ENCODE data around the gene NRIP1. TPM values are rescaled to one million over a fixed set of nuclear protein-coding genes. Genes with fewer than 3 reads are reported as not detected.

NRIP1 gene, protein sequence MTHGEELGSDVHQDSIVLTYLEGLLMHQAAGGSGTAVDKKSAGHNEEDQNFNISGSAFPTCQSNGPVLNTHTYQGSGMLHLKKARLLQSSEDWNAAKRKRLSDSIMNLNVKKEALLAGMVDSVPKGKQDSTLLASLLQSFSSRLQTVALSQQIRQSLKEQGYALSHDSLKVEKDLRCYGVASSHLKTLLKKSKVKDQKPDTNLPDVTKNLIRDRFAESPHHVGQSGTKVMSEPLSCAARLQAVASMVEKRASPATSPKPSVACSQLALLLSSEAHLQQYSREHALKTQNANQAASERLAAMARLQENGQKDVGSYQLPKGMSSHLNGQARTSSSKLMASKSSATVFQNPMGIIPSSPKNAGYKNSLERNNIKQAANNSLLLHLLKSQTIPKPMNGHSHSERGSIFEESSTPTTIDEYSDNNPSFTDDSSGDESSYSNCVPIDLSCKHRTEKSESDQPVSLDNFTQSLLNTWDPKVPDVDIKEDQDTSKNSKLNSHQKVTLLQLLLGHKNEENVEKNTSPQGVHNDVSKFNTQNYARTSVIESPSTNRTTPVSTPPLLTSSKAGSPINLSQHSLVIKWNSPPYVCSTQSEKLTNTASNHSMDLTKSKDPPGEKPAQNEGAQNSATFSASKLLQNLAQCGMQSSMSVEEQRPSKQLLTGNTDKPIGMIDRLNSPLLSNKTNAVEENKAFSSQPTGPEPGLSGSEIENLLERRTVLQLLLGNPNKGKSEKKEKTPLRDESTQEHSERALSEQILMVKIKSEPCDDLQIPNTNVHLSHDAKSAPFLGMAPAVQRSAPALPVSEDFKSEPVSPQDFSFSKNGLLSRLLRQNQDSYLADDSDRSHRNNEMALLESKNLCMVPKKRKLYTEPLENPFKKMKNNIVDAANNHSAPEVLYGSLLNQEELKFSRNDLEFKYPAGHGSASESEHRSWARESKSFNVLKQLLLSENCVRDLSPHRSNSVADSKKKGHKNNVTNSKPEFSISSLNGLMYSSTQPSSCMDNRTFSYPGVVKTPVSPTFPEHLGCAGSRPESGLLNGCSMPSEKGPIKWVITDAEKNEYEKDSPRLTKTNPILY (N-terminal part only)
- polyA plus RNA-seq (2013, experiment 1 of 2; ENCODE audit: insufficient read length), result 22.1 TPM
- 20.9 TPM for polyA plus RNA-seq (2013, experiment 2 of 2; ENCODE audit: insufficient read length)

DNA sequence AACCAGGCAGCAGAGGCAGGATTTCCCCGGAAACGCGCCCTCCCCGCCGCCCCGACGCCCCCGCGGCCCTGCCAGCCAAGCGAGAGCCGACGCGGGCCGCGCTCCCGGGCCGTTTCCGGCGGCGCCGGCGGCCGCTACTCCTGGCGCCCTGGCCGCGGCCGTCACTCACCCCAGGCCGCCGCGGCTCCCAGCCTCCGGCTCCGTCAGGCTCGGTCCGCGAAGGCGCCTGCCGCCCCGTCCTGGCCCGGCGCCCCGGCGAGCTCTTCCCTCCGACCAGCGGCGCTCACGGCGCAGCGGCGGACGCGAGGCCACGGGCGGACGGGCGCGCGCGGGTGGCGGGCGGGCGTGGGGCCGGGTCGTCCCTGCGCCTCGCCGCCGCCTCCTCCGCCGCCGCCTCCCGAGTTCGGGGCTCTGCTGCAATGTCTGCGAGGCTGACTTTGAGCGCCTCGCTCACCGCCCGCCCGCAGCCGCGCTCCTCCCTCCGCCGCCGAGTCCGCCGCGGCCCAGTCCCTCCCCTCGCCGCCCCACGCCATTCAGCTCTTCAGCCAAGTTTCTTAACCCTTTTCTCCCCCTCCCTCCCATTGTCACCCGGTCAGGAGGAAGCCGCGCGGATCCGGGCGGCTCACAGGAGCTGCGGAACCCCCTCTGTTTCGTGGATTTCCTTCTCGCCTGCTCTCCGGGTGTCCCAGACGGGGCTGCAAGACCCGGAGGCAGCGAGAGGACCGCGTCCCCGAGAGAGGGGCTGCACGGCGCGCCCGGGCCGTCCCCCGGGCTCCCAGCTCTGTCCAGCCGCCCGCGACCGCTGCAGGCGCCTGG is at the start of gene NRIP1:
Gene NRIP1, minus strand, starts transcription at position 425 of the 816 bp plus-strand sequence. CDS start 96,808 bp downstream, outside the sequence.
- DNase-seq, result peak; percentile 93

DNA sequence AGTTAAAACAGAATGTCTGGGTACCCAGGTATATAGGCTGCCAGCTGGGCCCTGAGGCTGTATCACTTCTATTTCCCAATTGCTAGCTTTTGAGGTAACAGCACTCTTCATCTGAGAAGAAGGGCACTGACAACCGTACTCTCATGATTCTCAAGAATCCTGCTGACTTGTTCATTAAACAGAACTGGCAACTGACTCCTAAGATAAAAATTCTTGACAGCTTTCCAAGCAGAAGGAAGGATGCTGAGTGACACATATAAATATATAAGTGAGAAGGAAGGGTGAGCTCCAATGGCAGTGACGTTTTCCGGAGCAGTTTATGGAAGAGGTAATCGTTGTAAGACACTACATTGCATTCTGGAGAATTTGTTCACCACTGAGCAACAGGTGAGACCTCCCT is 48.1 kb upstream of the NRIP1 start:
- no peak for DNase-seq

DNA sequence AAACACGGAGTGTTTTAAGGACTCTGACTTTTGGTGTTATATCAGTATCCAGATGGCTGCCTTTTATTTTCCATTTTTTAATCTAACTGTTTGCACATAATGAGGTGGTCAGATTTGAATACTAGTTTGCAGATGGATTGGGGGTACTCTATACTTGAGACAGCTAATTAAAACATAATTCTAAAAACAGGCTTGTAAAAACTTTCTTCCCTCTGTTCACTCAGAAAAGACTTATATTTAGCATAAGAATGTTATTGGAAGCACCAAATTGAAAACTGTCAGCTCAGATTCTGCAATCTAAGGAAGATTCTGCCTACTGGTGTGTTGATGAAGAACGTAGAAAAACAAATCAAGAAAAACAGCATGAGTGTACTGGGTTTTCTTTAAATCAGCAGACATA is 44.0 kb upstream of the NRIP1 start:
- no peak for DNase-seq

DNA sequence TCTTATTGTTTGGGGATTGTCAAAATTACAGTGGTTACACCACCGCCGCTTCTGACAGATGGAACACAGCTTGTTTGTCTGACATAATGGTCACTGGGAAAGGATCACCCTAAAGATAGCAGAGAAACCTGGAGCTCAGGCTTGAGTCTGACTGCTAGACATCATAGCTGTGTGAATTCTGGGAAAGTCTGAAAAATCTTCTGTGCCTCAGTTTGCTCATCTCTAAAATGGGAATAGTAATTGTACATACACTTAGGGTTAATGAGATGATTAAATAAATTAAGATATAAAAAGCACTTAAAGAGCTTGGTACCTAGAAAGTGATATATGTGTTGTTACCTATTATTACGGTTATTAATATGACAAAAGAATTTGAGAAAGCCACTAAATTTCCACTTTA is 39.7 kb upstream of the NRIP1 start:
- no peak for DNase-seq

DNA sequence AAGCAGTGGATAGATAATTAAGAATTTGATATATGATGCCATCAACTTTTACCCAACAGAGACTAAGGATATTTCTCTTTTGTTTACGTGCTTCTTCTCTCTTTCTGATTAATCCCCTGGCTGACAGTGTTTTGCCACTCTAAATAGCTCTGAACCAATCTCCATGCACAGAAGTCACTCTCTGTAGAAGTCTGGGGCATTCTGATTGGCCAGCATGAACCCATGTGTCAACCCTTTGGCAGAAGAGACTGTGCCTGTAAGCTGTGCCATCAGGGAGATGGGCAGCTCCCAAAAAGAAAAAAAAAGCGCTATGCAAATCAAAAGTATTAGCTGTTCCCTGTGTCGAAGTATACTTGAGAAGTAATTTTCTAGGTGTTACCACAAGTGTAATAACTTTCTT is 34.1 kb upstream of the NRIP1 start:
- DNase-seq, result no peak

DNA sequence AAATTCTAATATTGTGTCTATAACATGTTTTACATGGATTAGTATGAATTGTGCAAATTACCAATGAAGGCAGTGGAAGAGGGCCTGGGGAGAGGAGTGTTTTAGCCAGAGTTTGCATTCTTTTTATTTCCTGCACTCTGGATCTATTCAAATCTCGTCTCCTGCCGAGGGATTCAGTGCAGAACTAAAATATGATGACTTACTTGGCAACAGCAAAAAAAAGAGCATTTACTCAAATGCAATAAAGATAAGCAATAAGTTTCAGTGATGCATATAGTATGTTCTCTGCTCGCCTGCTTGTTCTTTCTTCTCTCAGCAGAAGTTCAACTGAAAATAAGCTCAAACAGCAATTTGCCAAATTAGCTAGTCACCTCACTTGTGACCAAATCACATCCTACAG is 33.4 kb upstream of the NRIP1 start:
- DNase-seq, result no peak

DNA sequence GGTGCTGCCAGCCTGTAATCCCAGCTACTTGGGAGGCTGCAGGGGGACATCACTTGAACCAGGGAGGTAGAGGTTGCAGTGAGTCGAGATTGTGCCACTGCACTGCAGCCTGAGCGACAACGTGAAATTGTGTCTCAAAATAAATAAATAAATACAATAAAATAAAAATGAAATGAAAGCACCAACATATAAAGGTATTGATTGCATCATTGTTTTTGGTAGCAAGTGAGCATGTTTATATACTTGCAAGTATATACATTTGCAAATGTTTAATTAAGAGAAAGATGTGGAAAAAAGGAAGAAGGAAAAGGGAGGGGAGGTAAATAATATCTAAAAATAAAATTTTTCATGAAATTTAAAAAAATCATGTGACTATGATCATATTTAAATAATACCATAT is 32.8 kb upstream of the NRIP1 start:
- DNase-seq, result no peak

DNA sequence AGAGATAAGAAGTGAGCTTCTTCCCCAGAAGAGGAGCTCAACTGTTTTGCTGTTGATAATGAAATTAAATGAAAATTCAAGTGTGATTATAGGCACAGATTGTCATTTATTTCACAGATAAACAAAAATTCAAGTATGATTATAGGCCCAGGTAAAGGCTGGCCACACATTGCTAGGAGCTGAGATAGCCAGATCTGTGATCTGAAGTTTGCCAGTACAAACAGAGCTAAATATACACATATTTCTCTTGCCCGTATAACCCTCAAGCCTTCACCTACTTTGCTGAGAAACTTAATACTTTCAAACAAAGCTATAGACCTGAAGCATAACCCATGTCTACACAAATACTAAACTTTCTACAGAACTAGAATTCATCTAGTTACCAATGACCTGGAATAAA is 31.3 kb upstream of the NRIP1 start:
- no peak for DNase-seq

DNA sequence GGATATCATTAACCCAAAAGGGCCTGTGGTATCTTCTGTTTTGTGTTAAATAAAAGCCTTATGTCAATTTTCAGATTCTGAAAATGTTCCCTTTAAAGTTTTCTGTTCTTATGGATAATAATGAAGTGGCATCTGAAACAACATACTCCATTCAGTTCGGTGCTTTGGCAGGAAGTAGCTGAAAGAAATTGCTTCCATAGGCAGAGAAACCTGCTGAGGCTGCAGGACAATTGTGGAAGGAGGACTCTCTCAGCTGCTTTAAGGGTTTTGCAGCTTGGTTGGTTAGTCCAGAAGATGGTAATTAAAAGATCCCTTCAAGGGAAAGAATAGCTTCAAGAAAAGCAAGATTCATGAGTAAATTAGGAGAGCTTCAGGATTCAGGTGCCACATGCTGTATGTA is 30.5 kb upstream of the NRIP1 start:
- no peak for DNase-seq

DNA sequence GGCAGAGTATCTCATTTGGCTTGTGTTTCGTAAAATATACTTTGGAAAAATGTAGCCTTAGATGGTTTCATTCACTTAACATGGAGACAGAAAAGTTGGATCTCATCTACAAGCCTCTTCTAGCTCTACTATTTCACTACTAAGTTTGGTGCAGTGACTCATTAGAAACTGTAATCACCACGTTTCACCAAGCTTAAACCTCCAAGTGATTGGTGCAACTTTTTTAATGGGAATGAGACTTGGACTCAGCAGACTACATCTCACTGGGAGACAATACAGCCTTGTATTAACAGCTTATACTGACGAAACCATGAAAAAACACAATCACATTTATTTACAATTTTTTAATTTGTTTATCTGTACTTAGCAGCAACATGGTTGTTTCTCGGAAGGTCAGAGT is 29.9 kb upstream of the NRIP1 start:
- DNase-seq, result no peak

DNA sequence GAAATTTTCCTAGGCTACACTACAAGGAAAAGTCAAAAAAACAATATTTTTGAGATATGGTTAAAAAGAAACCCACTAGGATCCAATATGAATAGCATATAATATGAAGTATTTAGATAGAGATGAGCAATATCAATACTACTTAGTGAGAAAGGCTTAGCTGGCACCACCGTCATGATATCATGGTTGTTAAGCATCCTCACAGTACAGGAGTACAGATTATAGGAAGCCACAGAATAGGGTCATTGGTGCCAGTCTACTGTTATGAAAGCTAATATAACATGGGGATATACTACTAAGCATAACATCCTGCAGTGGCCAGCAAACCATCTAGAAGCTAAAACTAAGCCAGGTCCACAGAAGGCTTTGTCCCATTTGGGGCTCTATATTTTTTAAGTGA is 28.4 kb upstream of the NRIP1 start:
- DNase-seq, result no peak

DNA sequence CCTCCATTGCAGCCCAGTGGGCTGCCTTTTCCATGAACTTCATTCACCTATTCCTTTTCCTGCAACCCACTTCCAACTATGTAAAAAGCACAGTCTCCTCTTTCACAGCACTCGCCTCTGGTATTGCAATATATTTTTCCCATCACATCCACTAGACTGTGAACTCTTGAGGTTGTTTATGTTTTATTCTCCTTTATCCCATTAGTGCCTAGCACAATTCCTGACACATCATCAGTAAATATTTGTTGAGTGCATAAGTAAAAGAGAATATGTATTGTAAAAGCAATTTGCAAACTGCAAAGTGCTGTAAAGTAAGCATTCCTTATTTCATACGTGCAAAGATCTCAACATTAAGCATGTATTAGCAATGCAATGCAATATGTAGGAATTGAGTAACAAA is 27.9 kb upstream of the NRIP1 start:
- no peak for DNase-seq

DNA sequence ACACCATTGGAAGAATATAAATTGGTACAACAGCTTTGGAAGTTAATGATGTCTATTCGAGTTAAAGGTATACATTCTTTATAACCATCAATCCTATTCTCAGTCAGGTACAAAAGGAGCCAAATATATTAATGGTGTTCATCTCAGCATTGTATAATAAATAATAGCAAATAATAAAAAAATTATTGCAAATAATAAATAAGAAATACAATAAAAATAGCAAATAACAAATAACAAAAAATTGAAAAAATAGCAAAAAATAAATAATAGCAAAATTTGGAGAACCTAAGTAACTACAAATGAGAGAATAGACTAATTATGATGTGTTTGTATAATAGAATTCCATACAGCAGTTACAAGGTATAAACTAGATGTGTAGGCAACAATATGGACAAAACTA is 25.6 kb upstream of the NRIP1 start:
- no peak for DNase-seq

DNA sequence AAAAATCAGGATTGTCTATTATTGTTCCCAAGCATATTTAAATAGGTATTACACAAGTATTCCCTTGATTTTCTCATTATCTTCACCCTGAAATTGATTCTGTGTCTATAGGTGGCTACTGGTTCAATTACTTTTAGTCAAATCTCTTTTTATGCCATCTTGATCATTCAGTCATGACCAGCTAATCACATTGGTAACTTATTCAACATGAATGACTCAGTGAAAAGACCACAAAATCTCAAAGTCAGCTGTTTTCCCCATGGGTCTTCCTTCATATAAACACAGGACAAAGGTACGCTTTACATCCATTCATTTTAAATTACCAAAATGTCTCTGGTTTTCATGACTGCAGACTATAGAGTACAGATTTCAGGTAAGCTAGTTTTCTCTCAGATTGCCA is 23.7 kb upstream of the NRIP1 start:
- DNase-seq, result no peak

DNA sequence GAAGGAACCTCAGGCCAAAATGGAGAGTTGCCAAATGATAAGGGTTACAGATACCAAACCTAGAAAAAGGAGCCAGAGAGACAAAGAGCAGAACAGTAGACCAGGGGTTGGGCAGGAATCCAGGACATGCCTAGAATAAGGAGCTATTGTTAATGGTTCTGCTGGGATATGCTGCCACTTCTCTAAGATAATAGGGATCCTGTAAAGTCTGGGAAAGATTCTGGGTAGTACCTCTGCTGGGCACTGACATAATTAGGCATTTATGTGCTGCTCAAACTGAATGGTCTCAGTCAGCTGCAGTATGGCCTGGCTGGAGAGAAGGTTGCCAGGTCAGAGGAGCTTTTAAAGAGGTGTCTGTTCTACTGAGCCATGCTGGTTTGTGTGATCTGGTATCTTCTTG is 19.9 kb upstream of the NRIP1 start:
- no peak for DNase-seq

DNA sequence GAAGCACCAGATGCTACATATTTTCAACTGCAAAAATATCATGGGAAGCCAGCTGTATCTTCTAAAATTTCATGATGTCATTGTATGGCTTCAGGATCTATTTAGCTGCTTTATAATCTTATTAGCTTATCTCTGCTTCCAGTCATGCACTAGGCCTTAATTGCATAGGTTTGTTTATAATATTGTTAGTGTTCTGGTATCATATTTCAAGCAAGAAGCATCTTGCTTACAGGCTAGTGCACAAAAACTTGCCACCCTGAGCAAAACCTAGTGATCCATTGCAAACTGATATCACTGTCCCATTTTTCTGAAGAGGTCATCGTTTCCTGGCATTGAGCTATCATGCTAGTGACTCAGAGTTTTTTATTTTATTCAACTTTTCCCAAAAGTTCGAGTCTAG is 15.7 kb upstream of the NRIP1 start:
- DNase-seq, result no peak

DNA sequence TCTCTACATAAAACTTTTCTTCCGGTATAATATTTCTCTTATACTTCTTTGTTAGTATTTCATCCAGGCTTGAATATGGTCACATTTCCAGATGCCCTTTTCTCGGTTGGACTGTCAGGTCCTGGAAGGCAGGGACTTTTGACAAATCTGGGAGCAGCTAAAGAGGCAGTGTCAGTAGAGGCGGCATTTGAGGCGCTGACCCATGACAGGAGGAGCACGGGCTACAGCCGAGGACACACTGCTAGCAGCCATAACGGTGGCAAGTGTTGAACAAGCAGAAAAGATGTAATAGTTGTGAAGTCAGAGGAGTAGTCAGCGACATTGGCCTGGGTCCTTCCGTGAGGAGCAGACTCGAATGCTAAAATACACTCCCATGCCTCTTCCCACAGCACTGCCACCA is 14.5 kb upstream of the NRIP1 start:
- no peak for DNase-seq

DNA sequence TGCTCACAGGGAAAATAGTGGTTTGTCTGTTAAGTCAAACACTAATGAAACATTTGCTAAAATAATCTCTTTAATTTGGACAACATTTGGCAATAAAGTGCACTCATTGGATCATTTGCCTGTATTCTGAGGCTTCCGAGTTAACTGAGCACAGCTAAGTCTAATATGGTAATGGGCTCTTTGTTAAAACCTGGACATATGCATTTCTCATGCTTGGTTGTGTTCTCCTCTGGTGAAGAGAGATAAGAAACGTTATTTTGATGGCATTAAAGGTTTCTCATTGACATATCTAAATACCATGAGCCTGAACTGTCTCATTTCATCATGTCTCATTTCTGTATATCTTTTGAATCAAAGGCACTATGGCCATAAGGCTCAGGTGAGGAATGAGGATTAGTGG is 13.4 kb upstream of the NRIP1 start:
- DNase-seq, result no peak

DNA sequence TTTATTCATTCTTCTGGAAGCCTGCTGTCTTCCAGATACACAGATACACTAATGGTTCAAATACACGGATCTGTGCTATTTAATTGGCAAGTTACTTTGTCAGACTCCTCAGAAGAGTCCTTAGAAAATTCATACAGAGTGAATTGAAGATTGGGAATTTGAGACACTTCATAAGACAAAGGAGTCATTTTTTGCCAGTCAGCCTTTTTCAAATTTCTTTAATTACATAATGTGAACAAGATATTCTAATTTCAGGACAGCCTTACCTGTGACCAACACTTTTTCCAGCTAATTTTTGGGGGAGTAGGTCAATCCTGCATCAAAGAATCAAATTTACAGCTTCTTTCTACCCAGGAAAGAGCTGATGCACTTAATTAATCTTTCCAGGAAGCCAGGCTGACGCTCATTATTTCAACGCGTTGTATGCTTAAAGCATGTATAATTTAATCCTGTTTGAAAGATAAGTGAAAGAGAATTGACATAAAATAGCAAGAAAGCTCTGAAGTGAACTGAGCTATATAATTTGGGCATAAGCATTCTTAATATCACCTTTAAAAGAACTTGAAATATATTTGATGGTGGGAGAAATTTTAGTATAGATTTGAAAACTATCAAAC is 12.8 kb upstream of the NRIP1 start:
- DNase-seq, result no peak

DNA sequence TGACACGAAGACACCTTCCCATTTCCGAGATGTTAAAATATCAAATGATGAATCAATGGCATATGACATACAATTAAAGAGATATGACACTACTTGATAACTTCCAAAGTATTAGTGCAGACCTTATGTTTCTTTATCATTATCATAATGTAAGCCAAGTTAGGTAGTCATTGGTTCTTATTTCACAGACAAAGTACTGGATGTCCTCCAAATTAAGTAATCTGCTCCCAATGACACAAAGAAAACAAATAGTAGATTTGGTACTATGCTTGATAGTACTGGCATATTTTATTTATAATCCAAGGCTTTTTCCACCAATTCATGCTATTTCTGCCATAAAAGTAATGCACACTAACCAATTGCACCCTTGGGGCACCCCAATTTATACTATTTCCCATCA is 11.9 kb upstream of the NRIP1 start:
- DNase-seq, result no peak

DNA sequence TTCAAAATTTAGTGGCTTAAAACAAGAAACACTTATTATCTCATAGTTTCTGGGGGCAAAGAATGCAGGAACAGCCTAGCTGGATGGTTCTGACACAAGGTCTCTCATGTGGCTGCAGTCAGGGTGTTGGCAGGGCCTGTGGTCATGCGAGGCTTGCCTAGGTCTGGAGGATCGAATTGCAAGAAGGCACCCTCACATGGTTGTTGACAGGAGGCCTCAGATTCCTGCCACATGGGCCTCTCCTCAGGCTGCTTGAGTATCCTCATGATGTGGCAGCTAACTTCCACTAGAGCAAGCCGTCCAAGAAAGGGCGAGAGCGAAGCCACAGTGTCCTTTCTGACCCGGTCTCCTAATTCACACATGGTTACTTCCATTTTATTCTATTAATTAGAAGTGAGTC is 6.2 kb upstream of the NRIP1 start:
- no peak for DNase-seq

DNA sequence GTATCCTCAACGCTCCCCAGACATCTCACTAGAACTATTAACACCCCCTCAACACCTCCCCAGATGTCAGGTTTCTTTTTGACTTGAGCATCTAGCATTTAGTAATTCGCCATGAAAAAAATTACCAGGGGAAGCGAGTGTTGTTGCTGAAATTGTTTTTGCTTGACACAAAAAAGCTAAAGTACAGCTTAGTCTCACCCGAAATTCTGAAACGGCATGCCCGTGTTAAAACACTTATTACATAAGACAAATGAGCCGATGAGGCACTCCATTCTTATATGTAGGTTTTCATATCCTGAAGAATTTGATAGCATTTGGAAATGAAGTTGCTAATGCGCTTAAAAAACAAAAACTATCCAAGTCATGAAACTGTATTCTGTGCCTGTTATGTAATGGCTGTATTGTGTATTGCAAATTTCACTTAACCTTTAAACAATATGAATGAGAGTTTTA is 1.3 kb upstream of the NRIP1 start:
- DNase-seq, result no peak
